NCI-H345 (cell line): Measurements from ENCODE around the gene SEC31B.
A peak's percentile ranks its signal among the peaks of the same experiment; 100 is the strongest.

Experiments used
- DNase-seq: peaks from one replicate; lab custom pipeline; 2025; lab: John Stamatoyannopoulos, UW

Gene SEC31B

GRCh38 chr10:100519311-100520051 is at the start of gene SEC31B:
Gene SEC31B, minus strand, starts transcription at chr10:100519861. Its CDS starts 2,909 bp downstream, at chr10:100516952.
- DNase-seq, result no peak

- DNase-seq, result no peak
Observed at GRCh38 chr10:100568912-100569311, 49.3 kb upstream of the SEC31B start.

GRCh38 chr10:100567826-100568225 is 48.2 kb upstream of the SEC31B start:
- DNase-seq, result no peak

- DNase-seq, result no peak
Observed at GRCh38 chr10:100567249-100567648, 47.6 kb upstream of the SEC31B start.

GRCh38 chr10:100566561-100566960 is 46.9 kb upstream of the SEC31B start:
- DNase-seq, result no peak

- DNase-seq, result no peak
Observed at GRCh38 chr10:100565206-100565985, 45.7 kb upstream of the SEC31B start.

GRCh38 chr10:100562008-100562672 is 42.5 kb upstream of the SEC31B start:
- no peak for DNase-seq

GRCh38 chr10:100561005-100561404 is 41.3 kb upstream of the SEC31B start:
- DNase-seq, result no peak

- no peak for DNase-seq
Observed at GRCh38 chr10:100560248-100560647, 40.6 kb upstream of the SEC31B start.

- no peak for DNase-seq
Observed at GRCh38 chr10:100554902-100555301, 35.2 kb upstream of the SEC31B start.

GRCh38 chr10:100553929-100554328 is 34.3 kb upstream of the SEC31B start:
- DNase-seq, result no peak

- DNase-seq, result no peak
Observed at GRCh38 chr10:100551738-100552137, 32.1 kb upstream of the SEC31B start.

- DNase-seq, result no peak
Observed at GRCh38 chr10:100551196-100551595, 31.5 kb upstream of the SEC31B start.

GRCh38 chr10:100544950-100545349 is 25.3 kb upstream of the SEC31B start:
- DNase-seq, result no peak

- DNase-seq, result no peak
Observed at GRCh38 chr10:100537475-100537874, 17.8 kb upstream of the SEC31B start.

- DNase-seq, result peak; percentile 91
Observed at GRCh38 chr10:100535715-100536353, 16.2 kb upstream of the SEC31B start, which contains the start of gene HIF1AN. Gene HIF1AN, plus strand, starts transcription at chr10:100535943. Its CDS starts 16 bp downstream, at chr10:100535959.

GRCh38 chr10:100535338-100535714 is 15.7 kb upstream of the SEC31B start:
- DNase-seq, result no peak

GRCh38 chr10:100534726-100535125 is 15.1 kb upstream of the SEC31B start:
- no peak for DNase-seq

GRCh38 chr10:100531761-100532160 is 12.1 kb upstream of the SEC31B start:
- DNase-seq, result no peak

GRCh38 chr10:100529475-100530298 is 10.0 kb upstream of the SEC31B start, which contains the start of gene NDUFB8:
Gene NDUFB8, minus strand, starts transcription at chr10:100529871. Its CDS starts 20 bp downstream, at chr10:100529851.
- peak; percentile 82 for DNase-seq

GRCh38 chr10:100528921-100529474 is 9.3 kb upstream of the SEC31B start:
- no peak for DNase-seq
